GM12878 (cell line): ENCODE data around the gene MAPK13. TPM values are rescaled to one million over a fixed set of nuclear protein-coding genes. Genes with fewer than 3 reads are reported as not detected.

Experiments
- ATAC-seq: fragments of 200-7000 bp; cut with Tn5 transposase; 3 replicates; pipeline ENCODE4 v1.9.1; 2020; ENCODE audit warnings: mild to moderate bottlenecking, moderate library complexity
- BruUV-seq: library from RNA; stranded (reverse); fragments of 400-500 nt; replicated peaks from 2 replicates; lab custom pipeline; 2021; lab: Mats Ljungman, UMichigan
- CTCF ChIA-PET: fragments of 300-600 bp; sonication (Branson Sonifier 250); formaldehyde crosslinking; extraction: SDS; loops from one replicate; lab custom pipeline; 2021; ENCODE audit warnings: inconsistent platforms; lab: Yijun Ruan, JAX
- POLR2A ChIA-PET: fragments of 350-600 bp; formaldehyde crosslinking; extraction: SDS; loops from one replicate; lab custom pipeline; 2021; ENCODE audit warnings: inconsistent platforms; lab: Charles Lee
- RAD21 ChIA-PET: fragments of 300-600 bp; sonication (Branson Sonifier 250); formaldehyde crosslinking; loops from one replicate; lab custom pipeline; 2023; ENCODE audit warnings: antibody characterized with exemption; ENCODE audit not compliant: unreplicated experiment; lab: Charles Lee
- SMC1A ChIA-PET: fragments of 300-600 bp; sonication (Branson Sonifier 250); formaldehyde crosslinking; loops from one replicate; lab custom pipeline; 2023; ENCODE audit not compliant: unreplicated experiment, uncharacterized antibody; lab: Charles Lee
- DNase-seq: peaks from one replicate; pipeline ENCODE4 v3.0.0-alpha.2; 2011; ENCODE audit warnings: low read depth, low spot score
- FAIRE-seq: peaks from 3 replicates; lab custom pipeline; 2011; peaks lifted over from hg19 to GRCh38; lab: Jason Lieb, UNC
- H2AFZ ChIP-seq: 2 replicates; pipeline ENCODE4 v1.6.0; 2011; ENCODE audit warnings: low read depth, low read length, control low read depth; ENCODE audit not compliant: control insufficient read depth
- H3K27ac ChIP-seq: 2 replicates; pipeline ENCODE4 v1.5.1; 2011; ENCODE audit warnings: control low read depth; ENCODE audit not compliant: control insufficient read depth, insufficient read depth
- H3K27me3 ChIP-seq, 2 experiments: replicated peaks in 1 of 2; 2 replicates each; pipeline versions ENCODE4 v1.6.0 to v1.6.1; 2011; ENCODE audit warnings: low read length in 1 of 2; ENCODE audit not compliant: control insufficient read depth in 2 of 2, insufficient read depth in 2 of 2
- H3K36me3 ChIP-seq, 2 experiments: 2 replicates each; pipeline ENCODE4 v1.5.1; 2011; ENCODE audit warnings: low read length in 1 of 2; ENCODE audit not compliant: control insufficient read depth in 2 of 2, insufficient read depth in 2 of 2
- H3K4me1 ChIP-seq: 2 replicates; pipeline ENCODE4 v1.6.1; 2011; ENCODE audit warnings: mild to moderate bottlenecking, low read length, moderate library complexity, mixed read lengths; ENCODE audit not compliant: control insufficient read depth, insufficient read depth
- H3K4me2 ChIP-seq: 2 replicates; pipeline ENCODE4 v1.6.0; 2011; ENCODE audit warnings: control low read depth; ENCODE audit not compliant: control insufficient read depth, insufficient read depth
- H3K4me3 ChIP-seq: fragments of 200-600 bp; sonication (generic); 2 replicates; pipeline ENCODE4 v1.5.1; 2016
- H3K79me2 ChIP-seq: 2 replicates; pipeline ENCODE4 v1.6.0; 2011; ENCODE audit warnings: low read length; ENCODE audit not compliant: control insufficient read depth, insufficient read depth
- H3K9ac ChIP-seq: 2 replicates; pipeline ENCODE4 v1.8.0; 2011; ENCODE audit warnings: low read length, control low read depth, mixed read lengths; ENCODE audit not compliant: control insufficient read depth, insufficient read depth
- H3K9me3 ChIP-seq: replicated peaks from 3 replicates; pipeline ENCODE4 v1.5.1; 2011; ENCODE audit warnings: mild to moderate bottlenecking, low read length; ENCODE audit not compliant: control insufficient read depth, insufficient read depth
- H4K20me1 ChIP-seq: 2 replicates; pipeline ENCODE4 v1.6.0; 2011; ENCODE audit not compliant: control insufficient read depth, insufficient read depth
- CHD2 ChIP-seq: IDR thresholded peaks from 2 replicates; pipeline ENCODE4 v1.6.1; 2011; ENCODE audit warnings: low read depth, low read length, improper control_type of control experiment, borderline replicate concordance
- CTCF ChIP-seq, 3 experiments: IDR thresholded peaks in 2 of 3; conservative IDR thresholded peaks in 1 of 3; 2 replicates each; pipeline ENCODE4 v1.5.1; 2011; ENCODE audit warnings: low read depth in 3 of 3, low read length in 3 of 3, mild to moderate bottlenecking in 3 of 3, control low read depth in 2 of 3, moderate library complexity in 2 of 3, inconsistent platforms in 1 of 3, mixed read lengths in 1 of 3; ENCODE audit not compliant: control insufficient read depth in 2 of 3, insufficient read depth in 1 of 3; ENCODE audit errors: extremely low read depth in 1 of 3
- ELK1 ChIP-seq: IDR thresholded peaks from 2 replicates; pipeline ENCODE4 v1.6.1; 2012; ENCODE audit warnings: low read depth, low read length, improper control_type of control experiment
- ETV6 ChIP-seq, 2 experiments: fragments of 450-650 bp in 1 of 2; IDR thresholded peaks in 1 of 2; conservative IDR thresholded peaks in 1 of 2; 2 replicates each; pipeline ENCODE4 v1.6.1; 2014; ENCODE audit warnings: antibody characterized with exemption in 1 of 2, borderline replicate concordance in 1 of 2, low read depth in 1 of 2, mild to moderate bottlenecking in 1 of 2, moderate library complexity in 1 of 2
- IRF4 ChIP-seq: IDR thresholded peaks from 2 replicates; pipeline ENCODE4 v1.6.1; 2011; ENCODE audit warnings: low read depth, low read length
- MTA2 ChIP-seq: fragments of 450-650 bp; IDR thresholded peaks from 2 replicates; pipeline ENCODE4 v1.6.1; 2016; ENCODE audit warnings: low read depth, mild to moderate bottlenecking, moderate library complexity
- MTA3 ChIP-seq: IDR thresholded peaks from 2 replicates; pipeline ENCODE4 v1.6.1; 2012; ENCODE audit warnings: low read length, inconsistent platforms, borderline replicate concordance
- NFYB ChIP-seq: IDR thresholded peaks from 2 replicates; pipeline ENCODE4 v1.6.1; 2011; ENCODE audit warnings: low read depth, mild to moderate bottlenecking, low read length, improper control_type of control experiment, moderate library complexity; ENCODE audit not compliant: insufficient read depth
- RBBP5 ChIP-seq: fragments of 200-600 bp; sonication (generic); conservative IDR thresholded peaks from 2 replicates; pipeline ENCODE4 v1.6.1; 2016
- RUNX3 ChIP-seq: IDR thresholded peaks from 2 replicates; pipeline ENCODE4 v1.6.1; 2012; ENCODE audit warnings: low read length, inconsistent platforms
- SMAD1 ChIP-seq: fragments of 450-650 bp; IDR thresholded peaks from 2 replicates; pipeline ENCODE4 v1.6.1; 2018; ENCODE audit warnings: mild to moderate bottlenecking, low read depth; ENCODE audit not compliant: partially characterized antibody
- YBX1 ChIP-seq: fragments of 450-650 bp; IDR thresholded peaks from 2 replicates; pipeline ENCODE4 v1.6.1; 2016; ENCODE audit warnings: antibody characterized with exemption
- in situ Hi-C: fragments of 300-500 bp; cut with MboI; formaldehyde crosslinking; loops from 9 replicates; pipeline ENCODE4 v1.14.3; 2018; ENCODE audit warnings: mixed read lengths
- intact Hi-C: fragments of 100-400 bp; cut with micrococcal nuclease; formaldehyde crosslinking; loops from one replicate; pipeline ENCODE4 v1.14.2; 2022; ENCODE audit not compliant: unreplicated experiment
- polyA plus RNA-seq, 11 experiments: library from polyadenylated mRNA; depleted of rRNA in 4 of 11; unstranded in 6 of 11; stranded (reverse) in 5 of 11; fragments of >200 nt; fragmentation: Nextera tagmentation in 4 of 11; fragmentation: Illumina TruSeq in 1 of 11; extraction: Ambion mirVana in 4 of 11; extraction: Trizol in 1 of 11; gene quantifications; 1 replicate in 1 of 11; 2 replicates in 10 of 11; pipeline versions ENCODE4 v1.2.1 to v1.2.3, GENCODE V29; 2011 to 2016; ENCODE audit warnings: inconsistent platforms in 2 of 11, missing spikeins in 2 of 11, low read depth in 1 of 11
- total RNA-seq, 4 experiments: library from RNA; depleted of rRNA in 3 of 4; stranded (reverse); fragments of >200 nt in 3 of 4; fragmentation: Illumina TruSeq in 1 of 4; extraction: Trizol in 1 of 4; gene quantifications; 2 replicates each; pipeline versions ENCODE4 v1.2.1 to v1.2.3, GENCODE V29; 2013 to 2021
- TF ChIP-seq, protein P1 (sequence below): fragments of 450-650 bp; IDR thresholded peaks from 2 replicates; pipeline ENCODE4 v1.6.1; 2016; ENCODE audit warnings: mild to moderate bottlenecking, moderate library complexity, borderline replicate concordance

The MAPK13 gene
- total and polyA plus RNA-seq, 10 of the 15 experiments (the other 5 are each of a cell fraction or from before 2014, with no cell fraction given): 1.8 to 48.0 (median 37.5) TPM

DNA sequence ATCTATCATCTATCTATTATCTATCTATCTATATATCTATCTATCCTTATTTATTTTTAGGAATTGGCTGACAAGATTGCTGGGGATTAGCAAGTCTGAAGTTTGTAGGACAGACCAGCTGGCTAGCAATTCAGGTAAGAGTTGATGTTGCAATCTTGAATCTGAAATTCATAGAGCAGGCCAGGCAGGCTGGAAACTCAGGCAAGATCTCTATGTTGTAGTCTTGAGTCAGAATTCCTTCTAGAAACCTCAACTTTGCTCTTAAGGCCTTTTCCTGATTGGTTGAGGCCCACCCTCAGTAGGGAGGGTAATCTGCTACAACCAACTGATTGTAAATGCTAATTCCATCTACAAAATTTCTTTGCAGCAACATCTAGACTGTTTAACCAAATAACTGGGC, 19.2 kb downstream of the MAPK13 start:
- RAD21 ChIA-PET: no interaction called here
- Histone ChIP-seq H3K4me3 (no peak overlapping the region), H3K27me3 (no peaks in the 10 kb centered on the region), H3K27ac (no peak overlapping the region), H2AFZ (no peak overlapping the region), H3K4me2 (no peak overlapping the region), H4K20me1 (no peaks in the 10 kb centered on the region), H3K36me3 (no peaks in the 10 kb centered on the region), H3K9ac (no peak overlapping the region), H3K79me2 (no peaks in the 10 kb centered on the region), H3K9me3 (no peaks in the 10 kb centered on the region; the same call in 2 of the 3 replicates), H3K4me1 (no peaks in the 10 kb centered on the region)
- TF ChIP-seq ELK1 (no peak), IRF4 (no peak), MTA2 (no peak), ETV6 (conservative IDR thresholded peaks at IDR 0.05 in 1 of 2, IDR thresholded peaks at IDR 0.05 in 1 of 2; ENCODE audit: borderline replicate concordance in 1 of 2, low read depth in 1 of 2) (no peak), CHD2 (no peak), MTA3 (no peak), NFYB (no peak), RBBP5 (no peak), SMAD1 (no peak), CTCF (IDR thresholded peaks at IDR 0.05 in 2 of 3, conservative IDR thresholded peaks at IDR 0.05 in 1 of 3; ENCODE audit: control insufficient read depth in 2 of 3, extremely low read depth in 1 of 3, insufficient read depth in 1 of 3, low read depth in 3 of 3, low read length in 3 of 3) (no peak), RUNX3 (no peak), YBX1 (no peak)
- TF ChIP-seq, protein P1, sequence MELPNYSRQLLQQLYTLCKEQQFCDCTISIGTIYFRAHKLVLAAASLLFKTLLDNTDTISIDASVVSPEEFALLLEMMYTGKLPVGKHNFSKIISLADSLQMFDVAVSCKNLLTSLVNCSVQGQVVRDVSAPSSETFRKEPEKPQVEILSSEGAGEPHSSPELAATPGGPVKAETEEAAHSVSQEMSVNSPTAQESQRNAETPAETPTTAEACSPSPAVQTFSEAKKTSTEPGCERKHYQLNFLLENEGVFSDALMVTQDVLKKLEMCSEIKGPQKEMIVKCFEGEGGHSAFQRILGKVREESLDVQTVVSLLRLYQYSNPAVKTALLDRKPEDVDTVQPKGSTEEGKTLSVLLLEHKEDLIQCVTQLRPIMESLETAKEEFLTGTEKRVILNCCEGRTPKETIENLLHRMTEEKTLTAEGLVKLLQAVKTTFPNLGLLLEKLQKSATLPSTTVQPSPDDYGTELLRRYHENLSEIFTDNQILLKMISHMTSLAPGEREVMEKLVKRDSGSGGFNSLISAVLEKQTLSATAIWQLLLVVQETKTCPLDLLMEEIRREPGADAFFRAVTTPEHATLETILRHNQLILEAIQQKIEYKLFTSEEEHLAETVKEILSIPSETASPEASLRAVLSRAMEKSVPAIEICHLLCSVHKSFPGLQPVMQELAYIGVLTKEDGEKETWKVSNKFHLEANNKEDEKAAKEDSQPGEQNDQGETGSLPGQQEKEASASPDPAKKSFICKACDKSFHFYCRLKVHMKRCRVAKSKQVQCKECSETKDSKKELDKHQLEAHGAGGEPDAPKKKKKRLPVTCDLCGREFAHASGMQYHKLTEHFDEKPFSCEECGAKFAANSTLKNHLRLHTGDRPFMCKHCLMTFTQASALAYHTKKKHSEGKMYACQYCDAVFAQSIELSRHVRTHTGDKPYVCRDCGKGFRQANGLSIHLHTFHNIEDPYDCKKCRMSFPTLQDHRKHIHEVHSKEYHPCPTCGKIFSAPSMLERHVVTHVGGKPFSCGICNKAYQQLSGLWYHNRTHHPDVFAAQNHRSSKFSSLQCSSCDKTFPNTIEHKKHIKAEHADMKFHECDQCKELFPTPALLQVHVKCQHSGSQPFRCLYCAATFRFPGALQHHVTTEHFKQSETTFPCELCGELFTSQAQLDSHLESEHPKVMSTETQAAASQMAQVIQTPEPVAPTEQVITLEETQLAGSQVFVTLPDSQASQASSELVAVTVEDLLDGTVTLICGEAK: no peak
- CTCF ChIA-PET: no interaction called here
- in situ Hi-C loops: no loop called here
- SMC1A ChIA-PET: no interaction called here
- ATAC-seq (no peak), FAIRE-seq (no peak), DNase-seq (no peak)
- POLR2A ChIA-PET: interaction anchor here (0.5 kb wide), 1 partner anchor 12 kb away, joined by 7 read pairs; no protein-coding TSS in a partner anchor
- intact Hi-C loops: no loop called here
- BruUV-seq: no TSS peak
